GM12873 (cell line): Measurements from ENCODE around the gene BLTP2.

ENCODE experiments used
- TF ChIP-seq, protein P1 (sequence below): IDR thresholded peaks from 2 replicates; pipeline ENCODE4 v1.5.1; 2012; ENCODE audit warnings: low read depth, mild to moderate bottlenecking, moderate library complexity, low read length, control low read depth; ENCODE audit not compliant: insufficient read depth; ENCODE audit errors: missing control alignments

BLTP2 gene

DNA sequence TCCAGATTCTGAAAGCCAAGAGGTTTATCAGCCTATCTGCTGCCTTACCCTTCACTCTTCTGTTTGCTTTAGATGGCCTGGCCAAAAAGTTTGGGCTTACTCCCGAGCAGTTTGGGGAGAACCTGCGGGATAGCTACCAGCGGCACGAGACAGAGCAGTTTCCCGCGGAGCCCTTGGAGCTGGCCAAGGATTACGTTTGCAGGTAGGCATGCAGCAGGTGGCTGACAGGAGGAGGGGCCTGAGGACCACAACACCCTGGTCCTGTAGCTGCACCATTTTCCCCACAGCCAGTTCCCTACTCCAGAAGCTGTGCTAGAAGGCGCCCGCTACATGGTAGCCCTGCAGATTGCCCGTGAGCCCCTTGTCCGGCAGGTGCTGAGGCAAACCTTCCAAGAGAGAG is 37.7 kb upstream of the BLTP2 start:
- TF ChIP-seq, protein P1, sequence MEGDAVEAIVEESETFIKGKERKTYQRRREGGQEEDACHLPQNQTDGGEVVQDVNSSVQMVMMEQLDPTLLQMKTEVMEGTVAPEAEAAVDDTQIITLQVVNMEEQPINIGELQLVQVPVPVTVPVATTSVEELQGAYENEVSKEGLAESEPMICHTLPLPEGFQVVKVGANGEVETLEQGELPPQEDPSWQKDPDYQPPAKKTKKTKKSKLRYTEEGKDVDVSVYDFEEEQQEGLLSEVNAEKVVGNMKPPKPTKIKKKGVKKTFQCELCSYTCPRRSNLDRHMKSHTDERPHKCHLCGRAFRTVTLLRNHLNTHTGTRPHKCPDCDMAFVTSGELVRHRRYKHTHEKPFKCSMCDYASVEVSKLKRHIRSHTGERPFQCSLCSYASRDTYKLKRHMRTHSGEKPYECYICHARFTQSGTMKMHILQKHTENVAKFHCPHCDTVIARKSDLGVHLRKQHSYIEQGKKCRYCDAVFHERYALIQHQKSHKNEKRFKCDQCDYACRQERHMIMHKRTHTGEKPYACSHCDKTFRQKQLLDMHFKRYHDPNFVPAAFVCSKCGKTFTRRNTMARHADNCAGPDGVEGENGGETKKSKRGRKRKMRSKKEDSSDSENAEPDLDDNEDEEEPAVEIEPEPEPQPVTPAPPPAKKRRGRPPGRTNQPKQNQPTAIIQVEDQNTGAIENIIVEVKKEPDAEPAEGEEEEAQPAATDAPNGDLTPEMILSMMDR = no peak

DNA sequence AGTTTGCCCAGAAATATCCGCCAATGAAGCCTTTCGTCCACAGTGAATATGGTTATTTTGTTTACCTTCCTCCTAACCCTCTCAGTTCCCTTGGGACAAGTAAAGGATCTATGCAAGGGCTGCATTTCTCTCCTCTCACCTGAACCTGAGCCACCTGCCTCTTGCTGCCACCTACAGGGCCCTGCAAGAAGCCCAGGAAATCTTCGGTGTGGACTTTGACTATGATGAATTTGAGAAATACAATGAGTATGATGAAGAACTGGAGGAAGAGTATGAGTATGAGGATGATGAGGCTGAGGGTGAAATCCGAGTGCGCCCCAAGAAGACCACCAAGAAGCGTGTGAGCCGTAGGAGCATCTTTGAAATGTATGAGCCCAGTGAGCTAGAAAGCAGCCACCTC is 31.0 kb upstream of the BLTP2 start:
- TF ChIP-seq, protein P1 = peak; percentile 52

DNA sequence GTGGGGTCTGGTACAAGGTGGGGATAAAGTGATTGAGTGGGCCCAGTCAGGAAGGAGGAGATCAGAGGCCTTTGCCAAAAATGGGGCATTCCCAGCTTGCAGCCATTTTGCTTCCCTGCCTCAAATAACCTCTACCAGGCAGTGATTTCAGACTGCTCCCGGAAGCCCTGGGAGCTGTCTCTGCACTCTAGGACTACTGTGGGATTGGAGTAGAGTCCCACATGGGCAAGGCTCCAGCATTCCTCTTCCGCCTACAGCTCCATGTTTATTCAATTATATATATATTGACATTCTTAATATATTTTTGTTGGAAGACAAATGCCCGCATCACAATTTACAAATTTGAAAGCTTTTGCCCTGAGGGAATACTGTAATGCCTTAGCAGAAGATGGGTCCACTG is 30.5 kb upstream of the BLTP2 start:
- TF ChIP-seq, protein P1 = no peak

DNA sequence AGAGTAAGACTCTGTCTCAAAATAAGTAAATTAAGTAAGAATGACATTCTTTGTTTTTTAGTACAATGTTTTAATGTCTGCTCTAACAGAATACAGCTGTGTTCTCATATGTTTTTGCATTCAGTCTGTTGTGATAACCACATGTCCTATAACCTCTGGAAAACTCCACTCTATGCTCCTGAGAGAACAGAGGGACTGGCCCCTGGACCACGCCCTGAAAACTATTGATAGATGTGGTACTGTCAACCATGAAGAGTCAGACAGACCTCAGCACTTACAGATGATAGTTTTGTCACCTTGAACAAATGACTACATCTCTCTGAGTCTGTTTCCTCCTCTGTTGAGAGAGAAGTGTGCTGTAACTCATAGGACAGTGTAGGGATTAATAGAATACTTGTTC is 25.0 kb upstream of the BLTP2 start:
- TF ChIP-seq, protein P1 = no peak

DNA sequence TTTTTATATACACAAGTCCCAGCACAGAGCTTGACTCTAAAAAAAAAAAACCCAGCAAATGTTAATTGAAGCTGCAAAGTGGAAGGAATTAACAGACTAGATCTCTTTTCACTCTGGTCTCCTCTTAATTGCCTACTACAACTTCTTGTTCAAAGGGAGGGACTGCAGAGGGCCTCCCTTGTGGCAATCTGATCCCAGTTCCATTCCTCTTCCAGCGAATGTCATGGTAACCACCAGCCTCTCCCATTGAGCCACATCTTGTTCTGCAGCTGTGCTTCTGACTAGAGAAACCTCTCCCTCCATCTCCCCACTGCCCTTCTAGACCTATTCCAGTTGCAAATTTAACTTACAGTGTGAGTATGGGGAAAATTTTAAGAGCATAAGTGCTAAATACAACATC is 22.9 kb upstream of the BLTP2 start:
- TF ChIP-seq, protein P1 = no peak

DNA sequence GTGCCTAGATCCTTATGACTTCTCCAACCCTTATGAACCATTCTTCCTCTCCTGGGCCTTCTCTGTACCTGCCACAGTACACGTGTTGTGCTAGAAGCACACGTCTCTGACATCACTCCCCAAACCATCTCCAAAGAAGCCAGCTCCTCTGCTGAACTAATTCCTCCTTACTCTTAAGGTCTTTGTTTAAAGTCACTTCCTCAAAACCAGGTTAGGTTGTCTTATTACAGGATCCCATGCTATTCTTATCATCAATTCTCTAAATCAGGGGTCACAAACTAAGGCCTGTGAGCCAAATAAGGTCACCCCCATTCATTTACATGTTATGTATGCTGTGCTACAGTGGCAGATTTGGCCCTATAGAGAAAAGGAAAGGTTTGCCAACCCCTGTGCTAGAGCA is 21.0 kb upstream of the BLTP2 start:
- TF ChIP-seq, protein P1 = no peak

DNA sequence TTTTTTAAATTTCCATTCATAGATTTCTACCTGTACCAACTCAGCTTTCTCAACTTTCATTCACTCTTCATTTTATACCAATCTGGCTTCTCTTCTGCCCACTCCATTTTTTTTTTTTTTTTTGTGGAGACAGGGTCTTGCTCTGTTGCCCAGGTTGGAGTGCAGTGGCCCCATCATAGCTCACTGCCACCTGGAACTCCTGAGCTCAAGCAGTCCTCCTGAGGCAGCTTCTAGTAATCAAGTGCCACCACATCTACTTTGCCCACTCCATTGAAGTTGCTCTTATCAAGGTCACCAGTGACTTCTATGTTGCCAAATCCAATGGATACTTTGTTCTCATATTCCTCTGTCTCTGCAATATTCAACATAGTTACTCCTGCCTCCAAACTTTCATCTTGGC is 18.8 kb upstream of the BLTP2 start:
- TF ChIP-seq, protein P1 = no peak

DNA sequence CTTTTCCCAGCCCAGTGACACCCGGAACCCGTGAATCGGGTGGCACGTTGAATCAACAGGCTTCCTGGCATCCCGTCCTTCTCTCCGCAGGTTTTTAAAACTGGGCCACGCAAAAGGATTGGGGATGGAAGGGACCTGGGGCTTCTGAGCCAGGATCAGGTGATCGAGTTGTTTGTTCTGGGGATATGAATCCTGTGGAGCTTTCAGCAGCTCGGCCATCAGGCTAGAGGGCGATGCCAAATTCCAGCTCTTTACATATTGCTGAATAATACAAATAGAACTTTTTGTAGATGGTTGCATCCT is 17.5 kb upstream of the BLTP2 start:
- TF ChIP-seq, protein P1 = no peak
